MM.1S (cell line): Measurements from ENCODE around the gene ZNF451.

Experiments used
- DNase-seq: peaks from one replicate; pipeline ENCODE4 v3.0.0-alpha.2; 2015
- H2AFZ ChIP-seq: fragments of 300-600 bp; sonication (generic); 2 replicates; pipeline ENCODE4 v1.6.0; 2016; ENCODE audit warnings: antibody characterized with exemption, low read length
- H3F3A ChIP-seq: fragments of 300-600 bp; sonication (generic); 2 replicates; pipeline ENCODE4 v1.6.1; 2016; ENCODE audit warnings: mild to moderate bottlenecking, antibody characterized with exemption, low read length, moderate library complexity, mixed read lengths; ENCODE audit not compliant: insufficient read depth
- H3K27ac ChIP-seq: fragments of 300-600 bp; sonication (generic); 2 replicates; pipeline ENCODE4 v1.5.1; 2016; ENCODE audit warnings: mild to moderate bottlenecking, low read length
- H3K27me3 ChIP-seq: fragments of 300-600 bp; sonication (generic); replicated peaks from 2 replicates; pipeline ENCODE4 v1.6.0; 2016; ENCODE audit warnings: low read length; ENCODE audit not compliant: insufficient read depth
- H3K36me3 ChIP-seq: fragments of 300-600 bp; sonication (generic); replicated peaks from 2 replicates; pipeline ENCODE4 v1.6.1; 2016; ENCODE audit warnings: mild to moderate bottlenecking, low read length, mixed read lengths; ENCODE audit not compliant: insufficient read depth
- H3K4me1 ChIP-seq: fragments of 300-600 bp; sonication (generic); 2 replicates; pipeline ENCODE4 v1.6.1; 2016; ENCODE audit warnings: low read length, mixed read lengths
- H3K4me2 ChIP-seq: fragments of 300-600 bp; sonication (generic); 2 replicates; pipeline ENCODE4 v1.6.0; 2016; ENCODE audit warnings: low read depth, low read length
- H3K4me3 ChIP-seq: fragments of 300-600 bp; sonication (generic); 2 replicates; pipeline ENCODE4 v1.5.1; 2016; ENCODE audit warnings: low read length, mixed read lengths
- H3K79me2 ChIP-seq: fragments of 300-600 bp; sonication (generic); 2 replicates; pipeline ENCODE4 v1.6.1; 2016; ENCODE audit warnings: mixed run types, low read length, mixed read lengths
- H3K9ac ChIP-seq: fragments of 300-600 bp; sonication (generic); 2 replicates; pipeline ENCODE4 v1.6.1; 2016; ENCODE audit warnings: low read length, mixed read lengths
- H3K9me2 ChIP-seq: fragments of 300-600 bp; sonication (generic); replicated peaks from 2 replicates; pipeline ENCODE4 v1.6.1; 2016; ENCODE audit warnings: mild to moderate bottlenecking, low read length, mixed read lengths; ENCODE audit not compliant: insufficient read depth
- H3K9me3 ChIP-seq: fragments of 300-600 bp; sonication (generic); replicated peaks from 2 replicates; pipeline ENCODE4 v1.6.1; 2016; ENCODE audit warnings: mild to moderate bottlenecking, low read length, mixed read lengths; ENCODE audit not compliant: insufficient read depth
- H4K20me1 ChIP-seq: fragments of 300-600 bp; sonication (generic); 2 replicates; pipeline ENCODE4 v1.6.1; 2016; ENCODE audit warnings: mild to moderate bottlenecking, low read length, moderate library complexity, mixed read lengths; ENCODE audit not compliant: insufficient read depth
- EZH2 ChIP-seq: fragments of 300-600 bp; sonication (generic); optimal IDR thresholded peaks from 2 replicates; pipeline ENCODE3; 2017; ENCODE audit warnings: low read depth, mild to moderate bottlenecking, antibody characterized with exemption, low read length, mixed read lengths
- EZH2phosphoT487 ChIP-seq: fragments of 300-600 bp; sonication (generic); IDR thresholded peaks from 2 replicates; pipeline ENCODE4 v1.6.1; 2018; ENCODE audit warnings: antibody characterized with exemption, low read length
- TF ChIP-seq, protein P1 (sequence below): fragments of 300-600 bp; sonication (generic); IDR thresholded peaks from 2 replicates; pipeline ENCODE4 v1.5.1; 2016; ENCODE audit warnings: antibody characterized with exemption, low read length, mixed read lengths

ZNF451 gene

DNA sequence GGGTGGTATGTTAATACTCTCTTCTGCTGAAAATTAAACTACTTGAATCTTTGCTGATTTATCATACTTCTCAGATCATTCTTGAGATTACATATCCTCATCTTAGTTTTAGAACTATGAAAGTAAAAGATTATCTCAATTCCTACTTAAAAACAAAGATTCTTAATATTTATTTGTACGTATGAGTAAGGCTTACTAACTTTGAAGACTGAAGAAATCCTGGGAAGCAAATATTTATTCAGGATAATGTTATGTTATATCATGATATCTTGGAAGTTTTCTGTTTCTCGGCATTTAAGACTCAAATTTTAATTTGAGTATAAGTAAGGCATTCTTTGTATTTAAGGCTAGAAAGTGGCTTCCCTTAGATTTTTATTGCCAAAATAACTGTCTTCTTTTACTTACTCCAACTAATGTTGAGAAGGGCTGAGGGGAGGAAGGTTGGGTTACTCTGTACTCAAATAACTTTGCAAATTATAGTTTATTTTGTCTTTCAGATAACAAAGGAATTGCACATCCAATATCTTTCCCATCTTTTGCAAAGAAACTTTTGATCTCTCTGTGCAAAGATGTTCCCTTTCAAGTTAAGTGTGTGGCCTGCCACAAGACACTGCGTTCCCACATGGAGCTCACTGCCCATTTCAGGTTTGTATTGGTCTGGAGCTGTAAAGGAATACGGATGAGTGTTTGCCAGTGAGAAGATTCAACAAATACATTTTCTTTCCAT is 51.6 kb downstream of the ZNF451 start:
- no peaks in the 10 kb centered on the region for H4K20me1 ChIP-seq
- H3K9me2 ChIP-seq = no peaks in the 10 kb centered on the region
- H3K4me2 ChIP-seq = no peak overlapping the region
- no peak overlapping the region for H2AFZ ChIP-seq
- DNase-seq = no peak
- TF ChIP-seq, protein P1, sequence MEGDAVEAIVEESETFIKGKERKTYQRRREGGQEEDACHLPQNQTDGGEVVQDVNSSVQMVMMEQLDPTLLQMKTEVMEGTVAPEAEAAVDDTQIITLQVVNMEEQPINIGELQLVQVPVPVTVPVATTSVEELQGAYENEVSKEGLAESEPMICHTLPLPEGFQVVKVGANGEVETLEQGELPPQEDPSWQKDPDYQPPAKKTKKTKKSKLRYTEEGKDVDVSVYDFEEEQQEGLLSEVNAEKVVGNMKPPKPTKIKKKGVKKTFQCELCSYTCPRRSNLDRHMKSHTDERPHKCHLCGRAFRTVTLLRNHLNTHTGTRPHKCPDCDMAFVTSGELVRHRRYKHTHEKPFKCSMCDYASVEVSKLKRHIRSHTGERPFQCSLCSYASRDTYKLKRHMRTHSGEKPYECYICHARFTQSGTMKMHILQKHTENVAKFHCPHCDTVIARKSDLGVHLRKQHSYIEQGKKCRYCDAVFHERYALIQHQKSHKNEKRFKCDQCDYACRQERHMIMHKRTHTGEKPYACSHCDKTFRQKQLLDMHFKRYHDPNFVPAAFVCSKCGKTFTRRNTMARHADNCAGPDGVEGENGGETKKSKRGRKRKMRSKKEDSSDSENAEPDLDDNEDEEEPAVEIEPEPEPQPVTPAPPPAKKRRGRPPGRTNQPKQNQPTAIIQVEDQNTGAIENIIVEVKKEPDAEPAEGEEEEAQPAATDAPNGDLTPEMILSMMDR = no peak
- no peak for TF ChIP-seq EZH2
- TF ChIP-seq EZH2phosphoT487 = no peak
- H3K4me3 ChIP-seq = no peak overlapping the region
- no peak overlapping the region for H3K9ac ChIP-seq
- no peaks in the 10 kb centered on the region for H3K4me1 ChIP-seq
- no peaks in the 10 kb centered on the region for H3K27me3 ChIP-seq
- H3K27ac ChIP-seq = no peak overlapping the region
- peaks cover 5% of the 10 kb centered on the region; the same call in 1 of the 2 replicates for H3K36me3 ChIP-seq
- no peaks in the 10 kb centered on the region for H3K79me2 ChIP-seq
- no peaks in the 10 kb centered on the region for H3K9me3 ChIP-seq
- no peaks in the 10 kb centered on the region for H3F3A ChIP-seq

DNA sequence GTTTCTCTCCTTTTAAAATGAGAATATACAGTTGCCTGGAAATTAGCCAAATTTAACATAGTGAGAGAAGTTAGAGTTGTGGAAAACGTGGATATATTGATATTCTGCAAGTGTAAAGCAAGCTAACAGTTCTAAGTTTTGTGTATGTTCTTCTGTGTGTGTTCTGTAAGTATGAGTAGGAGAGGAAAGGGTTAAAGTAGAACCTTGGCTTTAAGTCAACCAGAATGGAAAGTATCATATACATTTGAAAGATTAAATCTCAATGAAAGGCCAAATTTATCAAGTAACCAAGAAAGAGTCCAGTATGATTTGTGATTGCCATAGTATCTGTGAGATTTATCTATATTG is 52.2 kb downstream of the ZNF451 start:
- no peak overlapping the region for H3K4me2 ChIP-seq
- H3K36me3 ChIP-seq = peaks cover 4% of the 10 kb centered on the region; the same call in 1 of the 2 replicates
- no peak overlapping the region for H3K9ac ChIP-seq

DNA sequence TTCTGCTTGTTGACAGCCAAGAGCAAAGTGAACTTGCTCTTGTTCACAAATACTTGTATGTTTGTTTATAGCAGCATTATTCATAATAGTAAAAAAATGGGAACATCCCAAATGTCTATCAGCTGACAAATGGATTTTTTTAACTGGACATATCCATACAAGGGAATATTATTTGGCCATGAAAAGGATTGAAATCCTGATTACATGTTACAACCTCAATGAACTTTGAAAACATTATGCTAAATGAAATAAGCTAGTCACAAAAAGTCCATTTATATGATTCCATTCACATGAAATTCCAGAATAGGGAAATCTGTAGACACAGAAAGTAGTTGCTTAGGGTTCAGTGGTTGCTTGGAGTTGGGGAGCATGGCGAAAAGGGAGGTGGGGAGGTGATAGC is 53.7 kb downstream of the ZNF451 start:
- H4K20me1 ChIP-seq = no peaks in the 10 kb centered on the region
- no peaks in the 10 kb centered on the region for H3K4me1 ChIP-seq
- peaks cover 4% of the 10 kb centered on the region; the same call in 1 of the 2 replicates for H3K36me3 ChIP-seq
- H3K4me3 ChIP-seq = no peak overlapping the region
- no peaks in the 10 kb centered on the region for H3K9me3 ChIP-seq
- H3K9ac ChIP-seq = no peak overlapping the region
- H3F3A ChIP-seq = no peaks in the 10 kb centered on the region
- H3K9me2 ChIP-seq = no peaks in the 10 kb centered on the region
- no peak overlapping the region for H3K27ac ChIP-seq
- H3K27me3 ChIP-seq = no peaks in the 10 kb centered on the region
- H2AFZ ChIP-seq = no peak overlapping the region
- no peak overlapping the region for H3K4me2 ChIP-seq
- no peaks in the 10 kb centered on the region for H3K79me2 ChIP-seq
- no peak for TF ChIP-seq EZH2phosphoT487
- TF ChIP-seq EZH2 = no peak
- TF ChIP-seq, protein P1 = no peak
- DNase-seq = no peak

More for the DNA sequence above, 52.2 kb downstream of the ZNF451 start:
- Histone ChIP-seq H3K9me2 (no peaks in the 10 kb centered on the region), H3K27me3 (no peaks in the 10 kb centered on the region), H4K20me1 (no peaks in the 10 kb centered on the region), H3K4me3 (no peak overlapping the region), H3K9me3 (no peaks in the 10 kb centered on the region), H3F3A (no peaks in the 10 kb centered on the region), H2AFZ (no peak overlapping the region), H3K4me1 (no peaks in the 10 kb centered on the region), H3K79me2 (no peaks in the 10 kb centered on the region), H3K27ac (no peak overlapping the region)
- no peak for DNase-seq
- TF ChIP-seq, protein P1 = no peak
- no peak for TF ChIP-seq EZH2
- no peak for TF ChIP-seq EZH2phosphoT487
